NCI-H2107 treated with DMSO at 0.1 percent for 48 hours (cell line): ENCODE data around the gene PMAIP1.
A peak's percentile ranks its signal among the peaks of the same experiment; 100 is the strongest.
"Not testable (repeated sequence)": the region's sequence is repeated elsewhere in the genome, so short reads cannot be mapped to it uniquely, and the experiment has no call there.

ENCODE experiments used
- DNase-seq: peaks from one replicate; lab custom pipeline; 2025; ENCODE audit not compliant: unreplicated experiment; lab: John Stamatoyannopoulos, UW

PMAIP1 gene

GRCh38 chr18:59881728-59882656, 17.8 kb upstream of the PMAIP1 start:
- DNase-seq = peak; percentile 73

- DNase-seq = no peak
These were observed 15.4 kb upstream of the PMAIP1 start for GRCh38 chr18:59884351-59884750.

GRCh38 chr18:59885579-59886163, 14.1 kb upstream of the PMAIP1 start:
- DNase-seq = no peak

GRCh38 chr18:59886399-59886798, 13.4 kb upstream of the PMAIP1 start:
- not testable (repeated sequence) for DNase-seq

GRCh38 chr18:59892123-59892522, 7.7 kb upstream of the PMAIP1 start:
- no peak for DNase-seq

- DNase-seq = no peak
These were observed 5.8 kb upstream of the PMAIP1 start for GRCh38 chr18:59893971-59894370.

- DNase-seq = no peak
These were observed 2.4 kb upstream of the PMAIP1 start for GRCh38 chr18:59897321-59897954.

- DNase-seq = no peak
These were observed 1.7 kb upstream of the PMAIP1 start for GRCh38 chr18:59898093-59898492.

GRCh38 chr18:59898609-59899297, 1.0 kb upstream of the PMAIP1 start:
- DNase-seq = no peak

- DNase-seq = peak; percentile 81
These were observed 679 bp downstream of the PMAIP1 start for GRCh38 chr18:59900222-59901128.

- peak; percentile 79 for DNase-seq
These were observed 2.6 kb downstream of the PMAIP1 start for GRCh38 chr18:59902131-59902992.

- DNase-seq = no peak
These were observed 3.3 kb downstream of the PMAIP1 start for GRCh38 chr18:59902993-59903610.

GRCh38 chr18:59904011-59904601, 4.3 kb downstream of the PMAIP1 start:
- no peak for DNase-seq

GRCh38 chr18:59905686-59906091, 5.9 kb downstream of the PMAIP1 start:
- no peak for DNase-seq

GRCh38 chr18:59906203-59906602, 6.4 kb downstream of the PMAIP1 start:
- DNase-seq = no peak

GRCh38 chr18:59907172-59907571, 7.4 kb downstream of the PMAIP1 start:
- no peak for DNase-seq

- DNase-seq = no peak
These were observed 7.9 kb downstream of the PMAIP1 start for GRCh38 chr18:59907660-59908059.

GRCh38 chr18:59908799-59909198, 9.0 kb downstream of the PMAIP1 start:
- DNase-seq = no peak
